Measurements from ENCODE around the gene TBC1D5. TPM values are rescaled to one million over a fixed set of nuclear protein-coding genes. Genes with fewer than 3 reads are reported as not detected.

TBC1D5 gene
- total RNA-seq, 1 donor from 2014 or later: 48.1 TPM

DNA sequence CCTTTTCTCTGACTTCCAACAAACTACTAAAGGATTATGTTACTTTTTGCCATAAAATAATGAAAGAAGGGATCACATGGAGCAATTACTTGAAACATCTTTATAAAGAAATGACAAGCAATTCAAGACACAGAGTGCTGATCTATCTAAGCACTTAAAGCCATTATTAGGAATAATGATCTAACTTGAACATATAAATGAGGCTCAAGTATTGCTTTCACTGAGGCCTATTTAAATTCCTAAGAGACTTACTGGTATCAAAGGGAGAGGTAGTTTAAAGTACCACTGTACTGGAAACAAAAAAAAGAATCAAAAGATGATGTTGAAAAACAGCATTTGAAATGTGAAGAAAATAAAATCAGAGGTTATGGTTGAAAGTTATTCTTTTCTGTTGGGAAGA lies 482.2 kb downstream of the TBC1D5 start:
- Histone ChIP-seq H3K27me3 (no peaks in the 10 kb centered on the region), H3K27ac (no peak overlapping the region), H3K4me1 (no peaks in the 10 kb centered on the region), H3K9me3 (no peaks in the 10 kb centered on the region), H3K4me3 (no peak overlapping the region), H3K36me3 (no peaks in the 10 kb centered on the region)
- intact Hi-C loops (cut with DNase I): loop anchor here (5.0 kb wide), 1 partner anchor 152 kb away; no protein-coding TSS in a partner anchor
- TF ChIP-seq, protein P1, sequence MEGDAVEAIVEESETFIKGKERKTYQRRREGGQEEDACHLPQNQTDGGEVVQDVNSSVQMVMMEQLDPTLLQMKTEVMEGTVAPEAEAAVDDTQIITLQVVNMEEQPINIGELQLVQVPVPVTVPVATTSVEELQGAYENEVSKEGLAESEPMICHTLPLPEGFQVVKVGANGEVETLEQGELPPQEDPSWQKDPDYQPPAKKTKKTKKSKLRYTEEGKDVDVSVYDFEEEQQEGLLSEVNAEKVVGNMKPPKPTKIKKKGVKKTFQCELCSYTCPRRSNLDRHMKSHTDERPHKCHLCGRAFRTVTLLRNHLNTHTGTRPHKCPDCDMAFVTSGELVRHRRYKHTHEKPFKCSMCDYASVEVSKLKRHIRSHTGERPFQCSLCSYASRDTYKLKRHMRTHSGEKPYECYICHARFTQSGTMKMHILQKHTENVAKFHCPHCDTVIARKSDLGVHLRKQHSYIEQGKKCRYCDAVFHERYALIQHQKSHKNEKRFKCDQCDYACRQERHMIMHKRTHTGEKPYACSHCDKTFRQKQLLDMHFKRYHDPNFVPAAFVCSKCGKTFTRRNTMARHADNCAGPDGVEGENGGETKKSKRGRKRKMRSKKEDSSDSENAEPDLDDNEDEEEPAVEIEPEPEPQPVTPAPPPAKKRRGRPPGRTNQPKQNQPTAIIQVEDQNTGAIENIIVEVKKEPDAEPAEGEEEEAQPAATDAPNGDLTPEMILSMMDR (IDR thresholded peaks at IDR 0.05): no peak
- TF ChIP-seq POLR2A (IDR thresholded peaks at IDR 0.05): no peak
- no peak for TF ChIP-seq POLR2AphosphoS5 (IDR thresholded peaks at IDR 0.05; ENCODE audit: insufficient read depth in 1 of 2, low read depth in 1 of 2)
- no peak for DNase-seq (ENCODE audit: extremely low spot score in 2 of 2)

DNA sequence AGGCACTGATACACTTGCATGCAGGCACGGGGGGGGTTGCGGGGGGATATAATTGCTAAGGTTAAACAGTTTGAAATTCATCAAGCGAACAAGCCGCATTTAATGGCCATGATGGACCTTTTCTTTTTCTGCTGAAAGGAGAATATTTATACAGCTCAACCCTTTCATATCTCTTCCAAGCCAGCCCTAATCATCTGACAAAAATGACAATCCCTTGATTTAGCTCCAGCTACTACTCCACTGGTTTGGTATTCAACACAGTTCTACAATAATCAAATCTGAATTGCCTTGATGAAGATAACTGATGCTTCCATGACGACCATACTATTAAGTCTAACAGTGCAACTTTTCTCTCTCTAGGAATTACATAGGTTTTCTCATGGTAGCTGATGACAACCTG lies 482.7 kb downstream of the TBC1D5 start:
- intact Hi-C loops (cut with DNase I): loop anchor here (5.0 kb wide), 1 partner anchor 153 kb away; no protein-coding TSS in a partner anchor
- no peaks in the 10 kb centered on the region for H3K36me3 ChIP-seq
- no peak for DNase-seq (ENCODE audit: extremely low spot score in 2 of 2)
- TF ChIP-seq POLR2AphosphoS5 (IDR thresholded peaks at IDR 0.05; ENCODE audit: insufficient read depth in 1 of 2, low read depth in 1 of 2) (no peak), POLR2A (IDR thresholded peaks at IDR 0.05) (no peak)
- TF ChIP-seq, protein P1 (IDR thresholded peaks at IDR 0.05): no peak
- no peak overlapping the region for H3K27ac ChIP-seq
- no peaks in the 10 kb centered on the region for H3K9me3 ChIP-seq
- no peak overlapping the region for H3K4me3 ChIP-seq
- H3K4me1 ChIP-seq: no peaks in the 10 kb centered on the region
- H3K27me3 ChIP-seq: no peaks in the 10 kb centered on the region

DNA sequence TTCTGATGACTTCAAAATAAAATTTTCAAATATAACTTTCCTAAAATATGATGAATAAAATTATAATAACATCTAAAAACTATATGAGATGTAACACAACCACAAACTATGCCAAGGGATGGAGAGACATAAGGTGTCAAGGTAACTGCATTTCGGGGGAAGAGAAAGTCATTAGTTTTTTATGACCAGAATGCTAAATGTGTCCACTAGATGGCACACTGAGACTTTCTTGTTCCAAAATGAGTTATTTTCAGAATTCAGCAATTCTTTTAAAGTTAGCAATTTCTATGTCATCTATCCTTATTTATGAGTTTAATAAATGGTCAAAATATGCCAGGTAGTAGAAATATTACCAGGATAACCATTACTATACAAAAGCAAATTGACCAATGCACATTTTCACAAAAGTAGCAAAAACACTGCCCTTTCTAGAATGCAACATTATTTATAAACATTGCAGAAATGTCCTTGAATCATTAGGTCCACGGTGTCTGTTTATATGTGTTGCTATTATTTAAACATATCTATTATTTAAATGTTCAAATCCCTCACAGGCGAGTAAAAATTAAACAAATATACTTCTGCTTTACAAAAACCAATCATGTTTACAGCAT lies 483.5 kb downstream of the TBC1D5 start:
- no peak for DNase-seq (ENCODE audit: extremely low spot score in 2 of 2)
- intact Hi-C loops (cut with DNase I): no loop called here

DNA sequence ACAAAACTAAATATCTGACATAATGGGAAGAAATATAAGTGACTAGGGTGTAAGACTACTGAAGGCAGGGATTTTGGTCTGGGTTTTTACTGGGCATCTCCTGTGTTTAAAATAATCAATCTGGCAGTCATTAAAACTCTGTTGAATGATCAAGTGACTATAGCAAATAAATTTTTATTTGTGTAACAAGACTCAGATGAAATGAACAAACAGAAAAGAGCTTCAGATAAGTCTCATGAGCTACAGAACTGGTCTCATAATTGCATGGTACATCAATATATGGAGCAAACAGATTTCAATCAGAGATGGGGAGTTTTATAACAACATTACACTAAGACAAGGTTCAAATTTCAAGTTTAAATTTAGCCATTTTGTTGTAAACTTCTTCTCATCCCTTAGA lies 485.2 kb downstream of the TBC1D5 start:
- no peaks in the 10 kb centered on the region for H3K4me1 ChIP-seq
- H3K27me3 ChIP-seq: no peaks in the 10 kb centered on the region
- intact Hi-C loops (cut with DNase I): no loop called here
- TF ChIP-seq POLR2AphosphoS5 (IDR thresholded peaks at IDR 0.05; ENCODE audit: insufficient read depth in 1 of 2, low read depth in 1 of 2): no peak
- TF ChIP-seq, protein P1 (IDR thresholded peaks at IDR 0.05): no peak
- no peak for TF ChIP-seq POLR2A (IDR thresholded peaks at IDR 0.05)
- H3K9me3 ChIP-seq: no peaks in the 10 kb centered on the region
- H3K36me3 ChIP-seq: no peaks in the 10 kb centered on the region
- H3K27ac ChIP-seq: no peak overlapping the region
- no peak for DNase-seq (ENCODE audit: extremely low spot score in 2 of 2)
- no peak overlapping the region for H3K4me3 ChIP-seq

More for the DNA sequence above, 483.5 kb downstream of the TBC1D5 start:
- Histone ChIP-seq H3K4me3 (no peak overlapping the region), H3K9me3 (no peaks in the 10 kb centered on the region), H3K36me3 (no peaks in the 10 kb centered on the region), H3K4me1 (no peaks in the 10 kb centered on the region), H3K27ac (no peak overlapping the region), H3K27me3 (no peaks in the 10 kb centered on the region)
- TF ChIP-seq POLR2A (IDR thresholded peaks at IDR 0.05): no peak
- TF ChIP-seq, protein P1 (IDR thresholded peaks at IDR 0.05): peak; percentile 41 to 73 (median 68)

DNA sequence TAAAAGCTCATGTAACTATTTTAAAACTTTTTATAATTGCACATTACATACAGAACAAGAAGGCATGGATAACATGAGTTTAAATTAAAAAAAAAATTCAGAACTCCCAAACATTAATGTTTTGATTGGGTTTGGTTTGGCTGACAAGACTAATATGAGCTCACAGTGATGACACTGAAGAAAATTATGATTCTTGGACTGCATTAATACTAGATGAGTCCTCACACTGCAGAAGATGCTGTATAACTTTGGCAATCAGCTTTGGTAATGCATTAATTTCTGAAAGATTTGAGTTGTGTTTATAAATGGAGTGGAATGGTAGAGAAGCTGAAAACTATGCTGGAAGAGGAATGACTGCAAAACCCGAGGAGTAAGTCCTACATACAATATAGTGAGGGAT lies 498.8 kb downstream of the TBC1D5 start:
- no peak overlapping the region for H3K4me3 ChIP-seq

More for the DNA sequence above, 498.8 kb downstream of the TBC1D5 start:
- no peaks in the 10 kb centered on the region for H3K27me3 ChIP-seq
- no peak for DNase-seq (ENCODE audit: extremely low spot score in 2 of 2)
- H3K27ac ChIP-seq: no peak overlapping the region
- no peaks in the 10 kb centered on the region for H3K9me3 ChIP-seq
- no peaks in the 10 kb centered on the region for H3K36me3 ChIP-seq
- no peaks in the 10 kb centered on the region for H3K4me1 ChIP-seq
- TF ChIP-seq POLR2AphosphoS5 (IDR thresholded peaks at IDR 0.05; ENCODE audit: insufficient read depth in 1 of 2, low read depth in 1 of 2) (no peak), POLR2A (IDR thresholded peaks at IDR 0.05) (no peak)
- TF ChIP-seq, protein P1 (IDR thresholded peaks at IDR 0.05): no peak
- intact Hi-C loops (cut with DNase I): no loop called here

All from vagina (tissue), 2 donors.